GM23338 (cell line): Measurements from ENCODE around the gene NET1. TPM values are rescaled to one million over a fixed set of nuclear protein-coding genes. Genes with fewer than 3 reads are reported as not detected.

Source experiments
- ATAC-seq: fragments of 200-7000 bp; cut with Tn5 transposase; 3 replicates; pipeline ENCODE4 v1.9.1; 2020
- DNase-seq: peaks from one replicate; pipeline ENCODE4 v3.0.0-alpha.2; 2015; ENCODE audit warnings: low spot score
- H2AFZ ChIP-seq: fragments of 200-600 bp; sonication (generic); 2 replicates; pipeline ENCODE4 v1.8.0; 2016; ENCODE audit warnings: antibody characterized with exemption, mild to moderate bottlenecking, moderate library complexity
- H3F3A ChIP-seq: fragments of 200-600 bp; sonication (generic); replicated peaks from 2 replicates; pipeline ENCODE4 v1.8.0; 2017; ENCODE audit warnings: antibody characterized with exemption, mixed run types, low read depth
- H3K27ac ChIP-seq: fragments of 200-600 bp; sonication (generic); 2 replicates; pipeline ENCODE4 v1.6.1; 2016; ENCODE audit warnings: low read depth
- H3K27me3 ChIP-seq: fragments of 200-600 bp; sonication (generic); 2 replicates; pipeline ENCODE4 v1.8.0; 2016; ENCODE audit warnings: mild to moderate bottlenecking, mixed run types, moderate library complexity; ENCODE audit not compliant: insufficient read depth
- H3K36me3 ChIP-seq: fragments of 200-600 bp; sonication (generic); 2 replicates; pipeline ENCODE4 v1.8.0; 2016; ENCODE audit warnings: mild to moderate bottlenecking; ENCODE audit not compliant: insufficient read depth
- H3K4me1 ChIP-seq: fragments of 200-600 bp; sonication (generic); 2 replicates; pipeline ENCODE4 v1.8.0; 2016; ENCODE audit warnings: mild to moderate bottlenecking, moderate library complexity; ENCODE audit not compliant: insufficient read depth
- H3K4me2 ChIP-seq: fragments of 200-600 bp; sonication (generic); 2 replicates; pipeline ENCODE4 v1.7.1; 2017; ENCODE audit warnings: mixed run types
- H3K4me3 ChIP-seq: fragments of 200-600 bp; sonication (generic); 2 replicates; pipeline ENCODE4 v1.6.1; 2016; ENCODE audit warnings: mixed run types
- H3K79me2 ChIP-seq: fragments of 200-600 bp; sonication (generic); replicated peaks from 2 replicates; pipeline ENCODE4 v1.8.0; 2017; ENCODE audit warnings: mild to moderate bottlenecking; ENCODE audit not compliant: insufficient read depth
- H3K9me2 ChIP-seq: fragments of 200-600 bp; sonication (generic); 2 replicates; pipeline ENCODE4 v1.8.0; 2017; ENCODE audit not compliant: insufficient read depth
- H4K20me1 ChIP-seq: fragments of 200-600 bp; sonication (generic); replicated peaks from 2 replicates; pipeline ENCODE4 v1.8.0; 2017; ENCODE audit warnings: mild to moderate bottlenecking; ENCODE audit not compliant: insufficient read depth
- H3K27ac Mint-ChIP-seq: 2 replicates; pipeline ENCODE4 v1.8.0; 2020; ENCODE audit warnings: inconsistent platforms, mild to moderate bottlenecking, moderate library complexity, mixed read lengths
- H3K27me3 Mint-ChIP-seq: 3 replicates; pipeline ENCODE4 v1.8.0; 2022; ENCODE audit warnings: low read depth, mild to moderate bottlenecking, moderate library complexity, mixed read lengths, inconsistent platforms; ENCODE audit not compliant: insufficient read depth, poor library complexity
- H3K36me3 Mint-ChIP-seq: 3 replicates; pipeline ENCODE4 v1.8.0; 2021; ENCODE audit warnings: low read depth, mild to moderate bottlenecking, inconsistent platforms, moderate library complexity, mixed read lengths
- H3K4me1 Mint-ChIP-seq: 3 replicates; pipeline ENCODE4 v1.8.0; 2020; ENCODE audit warnings: mild to moderate bottlenecking, inconsistent platforms, mixed read lengths
- H3K4me3 Mint-ChIP-seq: 3 replicates; pipeline ENCODE4 v1.8.0; 2021; ENCODE audit warnings: moderate library complexity, mild to moderate bottlenecking, inconsistent platforms, mixed read lengths
- H3K9me3 Mint-ChIP-seq: 3 replicates; pipeline ENCODE4 v1.8.0; 2020; ENCODE audit warnings: moderate library complexity, mild to moderate bottlenecking, inconsistent platforms, mixed read lengths
- CREB1 ChIP-seq: fragments of 250-450 bp; sonication (Bioruptor Pico); IDR thresholded peaks from 2 replicates; pipeline ENCODE4 v1.5.0; 2020; ENCODE audit warnings: low read depth, mild to moderate bottlenecking, moderate library complexity
- EZH2phosphoT487 ChIP-seq: fragments of 200-600 bp; sonication (generic); IDR thresholded peaks from one replicate; pipeline ENCODE4 v1.8.1; 2018; ENCODE audit warnings: antibody characterized with exemption; ENCODE audit not compliant: unreplicated experiment
- NANOG ChIP-seq: IDR thresholded peaks from 2 replicates; pipeline ENCODE4 v1.6.1; 2016; ENCODE audit warnings: antibody characterized with exemption, borderline replicate concordance
- POLR2AphosphoS5 ChIP-seq: IDR thresholded peaks from 2 replicates; pipeline ENCODE4 v1.6.1; 2016; ENCODE audit warnings: antibody characterized with exemption, low read depth
- STAT1 ChIP-seq: IDR thresholded peaks from one replicate; pipeline ENCODE4 v1.6.1; 2016; ENCODE audit warnings: antibody characterized with exemption; ENCODE audit not compliant: unreplicated experiment
- ZNF114 ChIP-seq: fragments of 250-450 bp; sonication (Bioruptor Pico); IDR thresholded peaks from 2 replicates; pipeline ENCODE4 v1.5.0; 2020; ENCODE audit warnings: mild to moderate bottlenecking, moderate library complexity
- ZNF331 ChIP-seq: fragments of 250-450 bp; sonication (Bioruptor Pico); IDR thresholded peaks from 2 replicates; pipeline ENCODE4 v1.5.0; 2020; ENCODE audit warnings: low read depth, mild to moderate bottlenecking, moderate library complexity
- polyA plus RNA-seq: library from polyadenylated mRNA; unstranded; fragments of >200 nt; fragmentation: Nextera tagmentation; extraction: Ambion mirVana; gene quantifications from 2 replicates; pipeline ENCODE4 v1.2.1, GENCODE V29; 2016
- total RNA-seq: library from RNA; depleted of rRNA; stranded (reverse); fragments of >200 nt; shearing (Covaris generic); gene quantifications from 2 replicates; pipeline ENCODE4 v1.2.3, GENCODE V29; 2014

The NET1 gene
- total and polyA plus RNA-seq, 2 experiments from 2014 or later: 47.9 to 93.9 TPM

- no peak for TF ChIP-seq ZNF331
- H3K4me1 Mint-ChIP-seq: peaks cover 2% of the 10 kb centered on the region; the same call in 1 of the 3 replicates
- Histone ChIP-seq H3K4me3 (no peak overlapping the region), H3F3A (no peaks in the 10 kb centered on the region), H3K4me2 (no peak overlapping the region), H3K27ac (no peak overlapping the region), H4K20me1 (no peaks in the 10 kb centered on the region), H3K36me3 (no peaks in the 10 kb centered on the region), H3K27me3 (no peaks in the 10 kb centered on the region), H3K9me2 (no peaks in the 10 kb centered on the region), H3K79me2 (no peaks in the 10 kb centered on the region), H2AFZ (no peak overlapping the region), H3K4me1 (no peaks in the 10 kb centered on the region)
- H3K27ac Mint-ChIP-seq: no peak overlapping the region
- peaks cover 4% of the 10 kb centered on the region for H3K27me3 Mint-ChIP-seq
- ATAC-seq (no peak), DNase-seq (no peak)
- no peak overlapping the region for H3K4me3 Mint-ChIP-seq
- peaks cover 5% of the 10 kb centered on the region for H3K36me3 Mint-ChIP-seq
- H3K9me3 Mint-ChIP-seq: peaks cover 8% of the 10 kb centered on the region
Measured at GRCh38 chr10:5497289-5497688, 84.9 kb downstream of the NET1 start.

GRCh38 chr10:5497948-5498730 lies 85.8 kb downstream of the NET1 start:
- no peaks in the 10 kb centered on the region for H3K4me1 ChIP-seq
- TF ChIP-seq STAT1: no peak
- no peak for TF ChIP-seq NANOG
- TF ChIP-seq POLR2AphosphoS5: no peak
- no peak; the same call in 2 of the 3 replicates for ATAC-seq
- H2AFZ ChIP-seq: peak overlapping the region; percentile 38; the same call in 1 of the 2 replicates
- no peak for DNase-seq
- peaks cover 9% of the 10 kb centered on the region for H3K4me1 Mint-ChIP-seq
- H3K27ac Mint-ChIP-seq: no peak overlapping the region
- H3K79me2 ChIP-seq: no peaks in the 10 kb centered on the region
- H3K27me3 ChIP-seq: no peaks in the 10 kb centered on the region
- no peak overlapping the region for H3K4me3 Mint-ChIP-seq
- no peaks in the 10 kb centered on the region for H3F3A ChIP-seq
- H3K36me3 Mint-ChIP-seq: no peaks in the 10 kb centered on the region; the same call in 2 of the 3 replicates
- H3K4me3 ChIP-seq: no peak overlapping the region
- H3K9me2 ChIP-seq: no peaks in the 10 kb centered on the region
- H3K4me2 ChIP-seq: no peak overlapping the region
- H3K9me3 Mint-ChIP-seq: no peaks in the 10 kb centered on the region
- no peak overlapping the region for H3K27ac ChIP-seq
- no peaks in the 10 kb centered on the region for H3K36me3 ChIP-seq
- H4K20me1 ChIP-seq: no peaks in the 10 kb centered on the region
- H3K27me3 Mint-ChIP-seq: peaks cover 4% of the 10 kb centered on the region

- DNase-seq (peak; percentile 27), ATAC-seq (peak; percentile 25; the same call in 2 of the 3 replicates)
- Histone ChIP-seq H3K4me2 (no peak overlapping the region), H3K9me2 (no peaks in the 10 kb centered on the region), H2AFZ (peak overlapping the region; percentile 38; the same call in 1 of the 2 replicates), H3F3A (no peaks in the 10 kb centered on the region), H4K20me1 (no peaks in the 10 kb centered on the region), H3K36me3 (no peaks in the 10 kb centered on the region), H3K4me1 (no peaks in the 10 kb centered on the region), H3K27ac (no peak overlapping the region), H3K79me2 (no peaks in the 10 kb centered on the region), H3K4me3 (no peak overlapping the region), H3K27me3 (no peaks in the 10 kb centered on the region)
- Mint-ChIP-seq H3K27ac (no peak overlapping the region), H3K4me3 (no peak overlapping the region), H3K27me3 (peaks cover 3% of the 10 kb centered on the region), H3K4me1 (peaks cover 14% of the 10 kb centered on the region), H3K36me3 (no peaks in the 10 kb centered on the region), H3K9me3 (no peaks in the 10 kb centered on the region)
- no peak for TF ChIP-seq STAT1
- TF ChIP-seq ZNF114 (CRISPR knock-in tag): no peak
- TF ChIP-seq CREB1 (CRISPR knock-in tag): no peak
- TF ChIP-seq EZH2phosphoT487: no peak
- no peak for TF ChIP-seq ZNF331
Measured at GRCh38 chr10:5498791-5499492, 86.6 kb downstream of the NET1 start.
